HepG2 (cell line): ENCODE measurements around the gene SIMC1. TPM values are rescaled to one million over a fixed set of nuclear protein-coding genes. Genes with fewer than 3 reads are reported as not detected.

ENCODE experiments used
- AGO1 ChIP-seq: fragments of 200-400 bp; formaldehyde crosslinking; IDR thresholded peaks from 2 replicates; pipeline ENCODE4 v1.6.1; 2017; ENCODE audit warnings: mild to moderate bottlenecking, low read depth, low read length, moderate library complexity; ENCODE audit not compliant: poor library complexity, severe bottlenecking
- ATF4 ChIP-seq, 2 experiments: fragments of 450-650 bp in 1 of 2; sonication (generic) in 1 of 2; formaldehyde crosslinking; IDR thresholded peaks; 2 replicates each; pipeline versions ENCODE4 v1.5.0 to v1.8.0; 2020 to 2022; ENCODE audit warnings: mild to moderate bottlenecking in 1 of 2, missing genetic modification reagents in 1 of 2
- ERF ChIP-seq: IDR thresholded peaks from 2 replicates; pipeline ENCODE4 v1.6.1; 2018; ENCODE audit warnings: missing biosample characterization, missing genetic modification reagents
- FOXA3 ChIP-seq: IDR thresholded peaks from 2 replicates; pipeline ENCODE4 v1.6.1; 2016; ENCODE audit warnings: missing genetic modification reagents, missing compliant biosample characterization
- GLI4 ChIP-seq: sonication (generic); formaldehyde crosslinking; IDR thresholded peaks from 2 replicates; pipeline ENCODE4 v1.5.1; 2020; ENCODE audit warnings: missing genetic modification reagents, mild to moderate bottlenecking, moderate library complexity, borderline replicate concordance
- HMGXB4 ChIP-seq, 2 experiments: sonication (generic) in 1 of 2; formaldehyde crosslinking in 1 of 2; IDR thresholded peaks; 2 replicates each; pipeline versions ENCODE4 v1.4.0 to v1.6.1; 2018 to 2020; ENCODE audit warnings: missing genetic modification reagents in 2 of 2, borderline replicate concordance in 1 of 2, low read depth in 1 of 2, mild to moderate bottlenecking in 1 of 2, missing biosample characterization in 1 of 2
- KLF13 ChIP-seq: sonication (generic); formaldehyde crosslinking; IDR thresholded peaks from 2 replicates; pipeline ENCODE4 v1.4.0; 2020; ENCODE audit warnings: mild to moderate bottlenecking, missing genetic modification reagents
- KLF9 ChIP-seq: IDR thresholded peaks from 2 replicates; pipeline ENCODE4 v1.6.1; 2016; ENCODE audit warnings: low read depth
- MTA3 ChIP-seq: sonication (generic); formaldehyde crosslinking; IDR thresholded peaks from 2 replicates; pipeline ENCODE4 v1.4.0; 2020; ENCODE audit warnings: missing genetic modification reagents
- NFKB2 ChIP-seq: sonication (generic); formaldehyde crosslinking; IDR thresholded peaks from 2 replicates; pipeline ENCODE4 v1.4.0; 2020; ENCODE audit warnings: missing genetic modification reagents, borderline replicate concordance
- NFYC ChIP-seq: IDR thresholded peaks from 2 replicates; pipeline ENCODE4 v1.6.1; 2016; ENCODE audit warnings: missing genetic modification reagents, missing compliant biosample characterization
- SRF ChIP-seq: IDR thresholded peaks from 2 replicates; pipeline ENCODE4 v1.6.1; 2011; ENCODE audit warnings: mild to moderate bottlenecking, low read depth, low read length, moderate library complexity
- ZBTB1 ChIP-seq: sonication (generic); formaldehyde crosslinking; IDR thresholded peaks from 2 replicates; pipeline ENCODE4 v1.4.0; 2020; ENCODE audit warnings: missing genetic modification reagents, borderline replicate concordance
- ZKSCAN5 ChIP-seq: sonication (generic); formaldehyde crosslinking; IDR thresholded peaks from 2 replicates; pipeline ENCODE4 v1.5.1; 2020; ENCODE audit warnings: mild to moderate bottlenecking, missing genetic modification reagents
- ZMYM4 ChIP-seq: sonication (generic); formaldehyde crosslinking; IDR thresholded peaks from 2 replicates; pipeline ENCODE4 v1.8.1; 2023; ENCODE audit warnings: mild to moderate bottlenecking, missing genetic modification reagents
- ZNF431 ChIP-seq: sonication (generic); formaldehyde crosslinking; IDR thresholded peaks from 2 replicates; pipeline ENCODE4 v1.9.0; 2022; ENCODE audit warnings: missing genetic modification reagents, low read depth, mild to moderate bottlenecking, borderline replicate concordance
- ZNF549 ChIP-seq: sonication (generic); formaldehyde crosslinking; IDR thresholded peaks from 2 replicates; pipeline ENCODE4 v1.5.0; 2020; ENCODE audit warnings: missing genetic modification reagents
- polyA plus RNA-seq, 8 experiments: library from polyadenylated mRNA; depleted of rRNA in 3 of 8; stranded (reverse) in 7 of 8; unstranded in 1 of 8; fragments of >200 nt; fragmentation: Illumina TruSeq in 4 of 8; extraction: Trizol in 4 of 8; gene quantifications; 2 replicates each; pipeline versions ENCODE4 v1.2.1 to v1.2.3, GENCODE V29; 2011 to 2016; ENCODE audit warnings: low read depth in 4 of 8, missing spikeins in 1 of 8, mixed read lengths in 1 of 8; ENCODE audit not compliant: insufficient read depth in 1 of 8
- total RNA-seq, 5 experiments: library from RNA; depleted of rRNA; stranded (reverse); fragments of >200 nt; fragmentation: Illumina TruSeq; extraction: Trizol; gene quantifications; 2 replicates each; pipeline ENCODE4 v1.2.3, GENCODE V29; 2016; ENCODE audit warnings: low read depth in 1 of 5
- TF ChIP-seq, protein P1 (sequence below): sonication (generic); formaldehyde crosslinking; IDR thresholded peaks from one replicate; pipeline ENCODE4 v1.5.1; 2020; ENCODE audit warnings: mild to moderate bottlenecking, missing genetic modification reagents; ENCODE audit errors: not compliant biosample characterization

SIMC1 gene
- total and polyA plus RNA-seq, 2 of the 13 experiments (the other 11 are each of a cell fraction or from before 2014, with no cell fraction given), result 5.4 to 6.8 TPM

DNA sequence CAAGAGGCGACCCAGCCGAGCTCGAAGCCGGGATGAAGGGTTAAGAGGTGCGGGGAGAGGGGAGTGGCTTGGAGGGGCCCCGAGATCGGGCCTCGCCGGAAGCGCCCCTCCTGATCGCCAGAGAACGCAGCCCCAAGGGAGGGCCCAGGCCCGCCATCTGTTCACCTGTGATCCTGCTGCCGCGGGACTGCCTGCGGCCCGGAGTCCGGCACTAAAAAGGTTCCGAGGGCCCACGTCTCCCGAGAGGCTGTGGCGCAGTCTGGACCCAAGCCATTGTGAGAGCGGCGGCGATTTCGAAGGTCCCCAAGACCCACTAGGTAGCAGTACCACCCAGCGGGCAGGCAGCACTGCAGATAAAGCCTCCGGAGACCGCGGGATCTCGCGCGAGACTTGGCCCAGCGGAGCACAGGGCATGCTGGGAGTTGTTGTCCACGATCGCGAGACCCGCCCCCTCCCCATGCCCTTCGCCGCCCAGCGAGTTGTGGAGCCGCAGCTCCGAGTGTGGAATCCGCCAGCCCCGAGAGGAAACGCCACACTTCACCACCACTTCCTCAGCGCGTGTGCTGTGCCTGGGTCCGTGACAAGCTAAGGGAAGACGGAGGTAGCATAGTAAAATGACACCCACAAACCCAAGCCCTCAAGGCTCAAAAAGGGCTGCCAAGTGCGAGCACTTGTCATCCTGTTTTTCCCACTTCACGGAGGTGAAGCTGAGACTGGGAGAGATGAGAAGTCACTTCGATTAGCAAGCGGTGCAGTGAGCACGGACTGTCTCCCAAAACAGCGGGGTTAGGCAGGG, 123.4 kb downstream of the SIMC1 start, which contains the start of gene KIAA1191 (continued):
- TF ChIP-seq HMGXB4 (CRISPR knock-in tag; IDR thresholded peaks at IDR 0.05; ENCODE audit: borderline replicate concordance in 1 of 2, low read depth in 1 of 2), result peak; percentile 83 to 89
- TF ChIP-seq KLF9 (CRISPR knock-in tag), result 0 out of 2 replicates have a peak, but pooled peaks have one; percentile 57
- TF ChIP-seq AGO1, result no peak
- peak; percentile 94 for TF ChIP-seq ZMYM4 (CRISPR knock-in tag)
- peak; percentile 10; the same call in 1 of the 2 replicates for TF ChIP-seq SRF
- no peak for TF ChIP-seq GLI4 (CRISPR knock-in tag)
- TF ChIP-seq ZBTB1 (CRISPR knock-in tag), result no peak
- peak; percentile 65 for TF ChIP-seq FOXA3 (CRISPR knock-in tag)
- TF ChIP-seq ATF4 (CRISPR knock-in tag; IDR thresholded peaks at IDR 0.05), result no peak; a peak in 1 of 4 replicates
- TF ChIP-seq MTA3 (CRISPR knock-in tag), result no peak
- no peak for TF ChIP-seq ZNF549 (CRISPR knock-in tag)
- TF ChIP-seq ZKSCAN5, result peak; percentile 60; the same call in 1 of the 2 replicates
- TF ChIP-seq ERF, result peak; percentile 87
- peak; percentile 71; the same call in 1 of the 2 replicates for TF ChIP-seq ZNF431
- peak; percentile 19; the same call in 1 of the 2 replicates for TF ChIP-seq KLF13
- TF ChIP-seq NFYC (CRISPR knock-in tag), result peak; percentile 30; the same call in 1 of the 2 replicates
- TF ChIP-seq, protein P1, sequence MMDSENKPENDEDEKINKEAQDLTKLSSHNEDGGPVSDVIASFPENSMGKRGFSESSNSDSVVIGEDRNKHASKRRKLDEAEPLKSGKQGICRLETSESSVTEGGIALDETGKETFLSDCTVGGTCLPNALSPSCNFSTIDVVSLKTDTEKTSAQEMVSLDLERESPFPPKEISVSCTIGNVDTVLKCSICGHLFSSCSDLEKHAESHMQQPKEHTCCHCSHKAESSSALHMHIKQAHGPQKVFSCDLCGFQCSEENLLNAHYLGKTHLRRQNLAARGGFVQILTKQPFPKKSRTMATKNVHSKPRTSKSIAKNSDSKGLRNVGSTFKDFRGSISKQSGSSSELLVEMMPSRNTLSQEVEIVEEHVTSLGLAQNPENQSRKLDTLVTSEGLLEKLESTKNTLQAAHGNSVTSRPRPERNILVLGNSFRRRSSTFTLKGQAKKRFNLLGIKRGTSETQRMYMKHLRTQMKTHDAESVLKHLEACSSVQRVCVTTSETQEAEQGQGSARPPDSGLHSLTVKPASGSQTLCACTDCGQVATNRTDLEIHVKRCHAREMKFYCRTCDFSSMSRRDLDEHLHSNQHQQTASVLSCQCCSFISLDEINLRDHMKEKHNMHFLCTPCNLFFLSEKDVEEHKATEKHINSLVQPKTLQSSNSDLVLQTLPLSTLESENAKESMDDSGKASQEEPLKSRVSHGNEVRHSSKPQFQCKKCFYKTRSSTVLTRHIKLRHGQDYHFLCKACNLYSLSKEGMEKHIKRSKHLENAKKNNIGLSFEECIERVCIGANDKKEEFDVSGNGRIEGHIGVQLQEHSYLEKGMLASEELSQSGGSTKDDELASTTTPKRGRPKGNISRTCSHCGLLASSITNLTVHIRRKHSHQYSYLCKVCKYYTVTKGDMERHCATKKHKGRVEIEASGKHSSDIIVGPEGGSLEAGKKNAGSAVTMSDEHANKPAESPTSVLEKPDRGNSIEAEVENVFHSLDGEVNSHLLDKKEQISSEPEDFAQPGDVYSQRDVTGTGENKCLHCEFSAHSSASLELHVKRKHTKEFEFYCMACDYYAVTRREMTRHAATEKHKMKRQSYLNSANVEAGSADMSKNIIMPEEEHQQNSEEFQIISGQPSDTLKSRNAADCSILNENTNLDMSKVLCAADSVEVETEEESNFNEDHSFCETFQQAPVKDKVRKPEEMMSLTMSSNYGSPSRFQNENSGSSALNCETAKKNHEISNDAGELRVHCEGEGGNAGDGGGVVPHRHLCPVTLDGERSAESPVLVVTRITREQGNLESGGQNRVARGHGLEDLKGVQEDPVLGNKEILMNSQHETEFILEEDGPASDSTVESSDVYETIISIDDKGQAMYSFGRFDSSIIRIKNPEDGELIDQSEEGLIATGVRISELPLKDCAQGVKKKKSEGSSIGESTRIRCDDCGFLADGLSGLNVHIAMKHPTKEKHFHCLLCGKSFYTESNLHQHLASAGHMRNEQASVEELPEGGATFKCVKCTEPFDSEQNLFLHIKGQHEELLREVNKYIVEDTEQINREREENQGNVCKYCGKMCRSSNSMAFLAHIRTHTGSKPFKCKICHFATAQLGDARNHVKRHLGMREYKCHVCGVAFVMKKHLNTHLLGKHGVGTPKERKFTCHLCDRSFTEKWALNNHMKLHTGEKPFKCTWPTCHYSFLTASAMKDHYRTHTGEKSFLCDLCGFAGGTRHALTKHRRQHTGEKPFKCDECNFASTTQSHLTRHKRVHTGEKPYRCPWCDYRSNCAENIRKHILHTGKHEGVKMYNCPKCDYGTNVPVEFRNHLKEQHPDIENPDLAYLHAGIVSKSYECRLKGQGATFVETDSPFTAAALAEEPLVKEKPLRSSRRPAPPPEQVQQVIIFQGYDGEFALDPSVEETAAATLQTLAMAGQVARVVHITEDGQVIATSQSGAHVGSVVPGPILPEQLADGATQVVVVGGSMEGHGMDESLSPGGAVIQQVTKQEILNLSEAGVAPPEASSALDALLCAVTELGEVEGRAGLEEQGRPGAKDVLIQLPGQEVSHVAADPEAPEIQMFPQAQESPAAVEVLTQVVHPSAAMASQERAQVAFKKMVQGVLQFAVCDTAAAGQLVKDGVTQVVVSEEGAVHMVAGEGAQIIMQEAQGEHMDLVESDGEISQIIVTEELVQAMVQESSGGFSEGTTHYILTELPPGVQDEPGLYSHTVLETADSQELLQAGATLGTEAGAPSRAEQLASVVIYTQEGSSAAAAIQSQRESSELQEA (CRISPR knock-in tag), result peak; percentile 94
- no peak for TF ChIP-seq NFKB2 (CRISPR knock-in tag)
